ENCODE data around the gene DCXR. TPM values are rescaled to one million over a fixed set of nuclear protein-coding genes. Genes with fewer than 3 reads are reported as not detected.
A peak's percentile ranks its signal among the peaks of the same experiment; 100 is the strongest.

The DCXR gene
- total and polyA plus RNA-seq, 2 donors (not counting 1 experiment from before 2014, with no cell fraction given), result 63.9 to 143 TPM

GRCh38 chr17:82031303-82031884 lies 6.1 kb downstream of the DCXR start, which contains the start of gene RAC3:
RAC3 (plus strand) TSS chr17:82031678; CDS start chr17:82031762, 84 bp downstream.
- under 1% methylated on average over 91 of the region's 96 CpGs for WGBS (ENCODE audit: insufficient coverage)
- TF ChIP-seq CTCF (IDR thresholded peaks at IDR 0.05) (no peak), EZH2 (IDR thresholded peaks at IDR 0.05; ENCODE audit: borderline replicate concordance, insufficient read depth, low read depth, low read length, poor library complexity, severe bottlenecking) (no peak)
- peak within 1 kb of the TSS; percentile 89 for H3K4me3 Mint-ChIP-seq
- Histone ChIP-seq H3K4me2 (replicated peaks; ENCODE audit: low read depth, low read length, poor library complexity, severe bottlenecking) (peak within 1 kb of the TSS; percentile 97), H3K4me3 (ENCODE audit: control extremely low read depth in 1 of 5, extremely low read depth in 1 of 5, insufficient read depth in 1 of 5, low read depth in 2 of 5, low read length in 4 of 5) (peak within 1 kb of the TSS in 4 of 5 experiments; percentile 45 to 59 (median 54)), H3K9ac (ENCODE audit: low read length) (peak within 1 kb of the TSS; percentile 59), H3K27me3 (replicated peaks in 1 of 4; ENCODE audit: control extremely low read depth in 1 of 4, control insufficient read depth in 3 of 4, insufficient read depth in 4 of 4, low read length in 3 of 4) (peaks cover 0 to 39% (median 3%) of the 10 kb centered on the region in 4 experiments), H4K20me1 (ENCODE audit: control insufficient read depth, insufficient read depth, low read length, poor library complexity, severe bottlenecking) (peaks cover 48% of the 10 kb centered on the region), H3K36me3 (replicated peaks in 1 of 2; ENCODE audit: control extremely low read depth in 1 of 2, control insufficient read depth in 1 of 2, extremely low read depth in 1 of 2, insufficient read depth in 2 of 2, low read length in 1 of 2) (no peaks in the 10 kb centered on the region), H2AFZ (ENCODE audit: insufficient read depth, low read depth, low read length, poor library complexity, severe bottlenecking) (peak within 1 kb of the TSS; percentile 72), H3K27ac (ENCODE audit: low read length in 2 of 2) (no peak within 1 kb of the TSS), H3K4me1 (ENCODE audit: control insufficient read depth in 2 of 2, insufficient read depth in 2 of 2, low read length in 2 of 2) (peaks cover 23 to 27% of the 10 kb centered on the region in 2 donors), H3K79me2 (ENCODE audit: control insufficient read depth, insufficient read depth, low read length) (peaks cover 8% of the 10 kb centered on the region), H3K9me3 (ENCODE audit: control extremely low read depth in 1 of 3, control insufficient read depth in 2 of 3, insufficient read depth in 1 of 3, low read length in 2 of 3) (peaks cover 0 to 10% (median 0%) of the 10 kb centered on the region in 3 donors)
- peaks cover 21% of the 10 kb centered on the region for H3K4me1 Mint-ChIP-seq
- intact Hi-C loops (cut with micrococcal nuclease), result loop anchor here (10.0 kb wide), 1 partner anchor 523 kb away; no protein-coding TSS in a partner anchor
- no peaks in the 10 kb centered on the region for H3K9me3 Mint-ChIP-seq (ENCODE audit: insufficient read depth)
- POLR2A ChIA-PET, result interaction anchor here (0.5 to 0.9 kb wide), 2 partner anchors 9 to 306 kb away, joined by 3 to 6 read pairs; partner anchors contain the start of genes CENPX and LRRC45
- peak within 1 kb of the TSS; percentile 41 for H3K27ac Mint-ChIP-seq
- DNase-seq (no peak), ATAC-seq (ENCODE audit: low read depth) (no peak)
- CTCF ChIA-PET, result interaction anchor here (0.9 to 3.0 kb wide), 4 partner anchors 19 to 124 kb away, joined by 3 to 41 read pairs (median 11); no protein-coding TSS in a partner anchor
- no peaks in the 10 kb centered on the region for H3K27me3 Mint-ChIP-seq

Measured in B cell (primary cell).